ENCODE measurements around the gene ALK.

The ALK gene

DNA sequence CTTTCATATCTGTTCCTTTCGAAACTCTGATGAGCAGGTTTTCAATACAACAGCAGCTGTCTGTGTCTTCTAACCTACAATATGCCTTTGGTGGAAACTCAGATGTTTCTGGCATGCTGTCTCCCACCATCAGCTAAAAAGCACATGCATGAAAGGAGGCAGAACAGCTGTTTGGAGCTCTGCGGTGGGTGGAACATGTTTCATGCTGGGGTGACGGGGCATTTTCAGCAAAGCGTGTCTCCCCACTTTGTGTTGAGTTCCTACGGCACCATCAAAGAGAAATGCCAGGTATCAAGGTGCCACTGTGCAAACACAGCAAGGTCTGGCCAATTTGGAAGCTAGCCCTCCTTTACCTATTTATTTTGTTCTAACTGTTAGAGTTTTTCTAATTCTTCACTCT is 516.1 kb downstream of the ALK start:
- Histone ChIP-seq H2AFZ (ENCODE audit: low read length) (no peak overlapping the region), H3K27me3 (replicated peaks; ENCODE audit: insufficient read depth, low read length) (no peaks in the 10 kb centered on the region), H3K36me3 (replicated peaks; ENCODE audit: insufficient read depth, low read length) (no peaks in the 10 kb centered on the region), H3K9me2 (replicated peaks; ENCODE audit: insufficient read depth, low read length) (no peaks in the 10 kb centered on the region), H3K4me1 (ENCODE audit: low read length) (no peaks in the 10 kb centered on the region), H3K27ac (ENCODE audit: low read length) (no peak overlapping the region), H3K9me3 (replicated peaks; ENCODE audit: insufficient read depth, low read length) (no peaks in the 10 kb centered on the region), H3K4me2 (ENCODE audit: low read depth, low read length) (no peak overlapping the region), H3K9ac (ENCODE audit: low read length) (no peak overlapping the region), H4K20me1 (ENCODE audit: insufficient read depth, low read length) (no peaks in the 10 kb centered on the region), H3K4me3 (ENCODE audit: low read length) (no peak overlapping the region), H3F3A (ENCODE audit: insufficient read depth, low read length) (no peaks in the 10 kb centered on the region), H3K79me2 (ENCODE audit: low read length) (no peaks in the 10 kb centered on the region)
- DNase-seq: no peak
- TF ChIP-seq, protein P1, sequence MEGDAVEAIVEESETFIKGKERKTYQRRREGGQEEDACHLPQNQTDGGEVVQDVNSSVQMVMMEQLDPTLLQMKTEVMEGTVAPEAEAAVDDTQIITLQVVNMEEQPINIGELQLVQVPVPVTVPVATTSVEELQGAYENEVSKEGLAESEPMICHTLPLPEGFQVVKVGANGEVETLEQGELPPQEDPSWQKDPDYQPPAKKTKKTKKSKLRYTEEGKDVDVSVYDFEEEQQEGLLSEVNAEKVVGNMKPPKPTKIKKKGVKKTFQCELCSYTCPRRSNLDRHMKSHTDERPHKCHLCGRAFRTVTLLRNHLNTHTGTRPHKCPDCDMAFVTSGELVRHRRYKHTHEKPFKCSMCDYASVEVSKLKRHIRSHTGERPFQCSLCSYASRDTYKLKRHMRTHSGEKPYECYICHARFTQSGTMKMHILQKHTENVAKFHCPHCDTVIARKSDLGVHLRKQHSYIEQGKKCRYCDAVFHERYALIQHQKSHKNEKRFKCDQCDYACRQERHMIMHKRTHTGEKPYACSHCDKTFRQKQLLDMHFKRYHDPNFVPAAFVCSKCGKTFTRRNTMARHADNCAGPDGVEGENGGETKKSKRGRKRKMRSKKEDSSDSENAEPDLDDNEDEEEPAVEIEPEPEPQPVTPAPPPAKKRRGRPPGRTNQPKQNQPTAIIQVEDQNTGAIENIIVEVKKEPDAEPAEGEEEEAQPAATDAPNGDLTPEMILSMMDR (IDR thresholded peaks at IDR 0.05; ENCODE audit: low read length): no peak
- no peak for TF ChIP-seq EZH2 (optimal IDR thresholded peaks at IDR 0.05; ENCODE audit: low read depth, low read length)
- TF ChIP-seq EZH2phosphoT487 (IDR thresholded peaks at IDR 0.05; ENCODE audit: low read length): no peak

DNA sequence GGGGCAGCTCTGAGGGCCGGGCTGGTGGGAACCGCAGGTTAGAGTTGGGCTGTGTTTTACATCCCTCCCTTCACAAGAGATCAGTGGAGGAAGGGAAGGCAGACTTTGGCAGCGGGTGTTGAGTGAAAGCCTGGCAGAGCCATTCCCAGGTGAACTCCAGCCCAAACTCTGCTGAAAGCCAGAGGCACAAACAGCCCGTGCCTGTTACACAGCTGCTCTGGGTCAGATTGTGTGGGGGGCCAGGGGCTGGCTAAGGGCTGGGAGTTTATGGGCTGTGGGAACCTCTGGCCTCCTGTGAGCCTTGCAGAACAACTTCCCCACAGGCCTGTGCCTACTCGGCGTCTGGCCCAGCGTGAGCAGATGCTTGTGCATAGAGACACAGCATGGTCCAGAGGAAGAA is 519.4 kb downstream of the ALK start:
- no peak overlapping the region for H3K4me2 ChIP-seq (ENCODE audit: low read depth, low read length)
- no peaks in the 10 kb centered on the region for H3K36me3 ChIP-seq (replicated peaks; ENCODE audit: insufficient read depth, low read length)
- H3K27ac ChIP-seq (ENCODE audit: low read length): no peak overlapping the region
- no peaks in the 10 kb centered on the region for H3K9me2 ChIP-seq (replicated peaks; ENCODE audit: insufficient read depth, low read length)
- no peak overlapping the region for H2AFZ ChIP-seq (ENCODE audit: low read length)
- H3K4me1 ChIP-seq (ENCODE audit: low read length): no peaks in the 10 kb centered on the region
- H3K9me3 ChIP-seq (replicated peaks; ENCODE audit: insufficient read depth, low read length): no peaks in the 10 kb centered on the region
- H3K9ac ChIP-seq (ENCODE audit: low read length): no peak overlapping the region
- H3K27me3 ChIP-seq (replicated peaks; ENCODE audit: insufficient read depth, low read length): no peaks in the 10 kb centered on the region
- no peak for DNase-seq
- H3K4me3 ChIP-seq (ENCODE audit: low read length): no peak overlapping the region
- no peak for TF ChIP-seq EZH2 (optimal IDR thresholded peaks at IDR 0.05; ENCODE audit: low read depth, low read length)
- TF ChIP-seq, protein P1 (IDR thresholded peaks at IDR 0.05; ENCODE audit: low read length): no peak
- H3K79me2 ChIP-seq (ENCODE audit: low read length): no peaks in the 10 kb centered on the region
- H4K20me1 ChIP-seq (ENCODE audit: insufficient read depth, low read length): no peaks in the 10 kb centered on the region
- H3F3A ChIP-seq (ENCODE audit: insufficient read depth, low read length): no peaks in the 10 kb centered on the region

DNA sequence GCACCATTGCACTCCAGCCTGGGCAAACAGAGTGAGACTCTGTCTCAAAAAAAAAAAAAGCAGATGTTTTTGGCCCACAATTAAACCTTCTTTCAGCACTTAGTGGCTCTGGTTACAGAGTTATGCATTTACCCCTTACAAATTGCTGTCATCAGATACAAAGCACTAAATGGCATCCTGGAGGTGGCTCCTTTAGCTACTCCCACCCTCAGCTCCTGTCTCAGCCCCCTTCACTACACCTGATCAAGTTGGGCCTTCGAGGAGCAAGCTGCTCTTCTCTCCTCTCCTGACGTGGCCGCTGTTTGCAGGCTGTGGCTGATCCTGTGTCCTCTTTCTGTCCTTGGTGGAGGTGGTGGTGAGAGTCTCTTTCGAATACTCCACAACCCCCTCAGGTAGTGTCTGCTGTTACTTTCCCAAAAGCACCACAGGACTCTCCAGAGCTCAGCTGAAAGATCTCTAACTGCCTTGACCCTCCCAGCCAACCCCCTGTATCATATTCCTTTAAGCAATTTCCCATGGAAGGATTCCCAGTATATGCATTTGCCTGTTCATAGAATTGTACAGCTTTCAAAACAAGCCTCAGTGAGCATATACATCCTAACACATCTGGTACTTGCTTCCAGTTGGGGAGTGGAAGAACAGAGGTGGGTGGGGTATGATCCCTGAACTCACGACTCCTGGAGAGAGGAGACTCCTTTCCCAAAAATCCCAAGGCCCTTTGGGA is 520.3 kb downstream of the ALK start:
- no peak overlapping the region for H2AFZ ChIP-seq (ENCODE audit: low read length)
- no peaks in the 10 kb centered on the region for H4K20me1 ChIP-seq (ENCODE audit: insufficient read depth, low read length)
- no peaks in the 10 kb centered on the region for H3F3A ChIP-seq (ENCODE audit: insufficient read depth, low read length)
- no peaks in the 10 kb centered on the region for H3K79me2 ChIP-seq (ENCODE audit: low read length)
- H3K27ac ChIP-seq (ENCODE audit: low read length): no peak overlapping the region
- no peak overlapping the region for H3K9ac ChIP-seq (ENCODE audit: low read length)
- H3K36me3 ChIP-seq (replicated peaks; ENCODE audit: insufficient read depth, low read length): no peaks in the 10 kb centered on the region
- H3K4me3 ChIP-seq (ENCODE audit: low read length): no peak overlapping the region
- no peaks in the 10 kb centered on the region for H3K9me3 ChIP-seq (replicated peaks; ENCODE audit: insufficient read depth, low read length)
- H3K4me2 ChIP-seq (ENCODE audit: low read depth, low read length): no peak overlapping the region
- no peaks in the 10 kb centered on the region for H3K9me2 ChIP-seq (replicated peaks; ENCODE audit: insufficient read depth, low read length)
- H3K27me3 ChIP-seq (replicated peaks; ENCODE audit: insufficient read depth, low read length): no peaks in the 10 kb centered on the region
- no peak for TF ChIP-seq EZH2phosphoT487 (IDR thresholded peaks at IDR 0.05; ENCODE audit: low read length)
- TF ChIP-seq, protein P1 (IDR thresholded peaks at IDR 0.05; ENCODE audit: low read length): no peak
- TF ChIP-seq EZH2 (optimal IDR thresholded peaks at IDR 0.05; ENCODE audit: low read depth, low read length): no peak
- no peaks in the 10 kb centered on the region for H3K4me1 ChIP-seq (ENCODE audit: low read length)
- no peak for DNase-seq
